Stimulated activated CD8-positive, alpha-beta memory T cell treated with anti-CD3 and anti-CD28 coated beads, Interleukin-4, amount 100 ng/mL, for 48 hours (primary cell): Measurements from ENCODE around the gene TTC22.
"Not testable (repeated sequence)": the region's sequence is repeated elsewhere in the genome, so short reads cannot be mapped to it uniquely, and the experiment has no call there.

Experiments
- DNase-seq: peaks from one replicate; pipeline ENCODE4 v3.0.0-alpha.2; 2020

The TTC22 gene

GRCh38 chr1:54781023-54781723 lies 19.9 kb downstream of the TTC22 start:
- DNase-seq, result no peak

- no peak for DNase-seq
Measured at GRCh38 chr1:54777431-54777830, 23.7 kb downstream of the TTC22 start.

- DNase-seq, result no peak
Measured at GRCh38 chr1:54777011-54777410, 24.1 kb downstream of the TTC22 start.

- not testable (repeated sequence) for DNase-seq
Measured at GRCh38 chr1:54775828-54776721, 25.0 kb downstream of the TTC22 start.

- peak; percentile 46 for DNase-seq
Measured at GRCh38 chr1:54774820-54775498, 26.2 kb downstream of the TTC22 start.

- DNase-seq, result no peak
Measured at GRCh38 chr1:54772951-54773350, 28.2 kb downstream of the TTC22 start.

DNA sequence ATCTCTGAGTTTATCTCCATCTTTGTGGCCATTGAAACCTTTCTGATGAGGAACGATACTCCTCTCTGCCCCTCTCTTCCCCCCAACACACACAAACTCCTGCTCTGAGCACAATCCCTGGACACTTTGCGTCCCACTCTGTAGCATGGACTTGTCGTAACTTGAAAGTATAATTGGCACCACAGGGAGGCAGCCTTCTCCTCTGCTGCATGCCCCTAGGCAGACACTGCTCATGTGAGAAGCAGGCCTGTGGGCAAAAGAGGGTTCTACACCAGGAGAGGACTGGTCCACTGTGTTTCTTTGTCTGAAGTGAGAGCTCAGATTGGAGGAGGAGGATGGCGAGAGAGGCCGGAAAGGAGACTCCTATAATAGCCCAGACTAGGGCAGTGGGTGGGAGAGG lies 33.0 kb downstream of the TTC22 start:
- DNase-seq, result no peak

DNA sequence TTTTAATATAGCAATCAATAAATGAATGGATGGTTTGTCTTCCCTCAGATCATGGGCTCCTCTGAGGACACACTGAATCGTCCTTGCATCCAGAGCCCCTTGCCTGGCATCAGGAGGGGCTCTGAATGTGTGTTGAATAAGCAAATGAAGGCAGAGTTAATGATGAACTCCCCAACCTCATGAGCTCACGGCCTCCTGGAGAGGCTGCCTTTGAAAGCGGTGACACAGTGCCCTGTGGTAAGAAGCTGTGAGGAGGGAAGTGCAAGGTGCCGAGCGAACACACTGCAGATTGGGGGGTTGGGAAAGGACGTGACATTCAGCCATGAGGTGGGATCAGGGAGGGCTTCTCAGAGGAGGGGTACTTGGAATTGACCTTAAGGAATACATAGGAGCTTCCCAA lies 33.6 kb downstream of the TTC22 start:
- DNase-seq, result no peak

GRCh38 chr1:54766726-54767125 lies 34.4 kb downstream of the TTC22 start:
- no peak for DNase-seq

GRCh38 chr1:54764922-54765561 lies 36.1 kb downstream of the TTC22 start:
- no peak for DNase-seq

DNA sequence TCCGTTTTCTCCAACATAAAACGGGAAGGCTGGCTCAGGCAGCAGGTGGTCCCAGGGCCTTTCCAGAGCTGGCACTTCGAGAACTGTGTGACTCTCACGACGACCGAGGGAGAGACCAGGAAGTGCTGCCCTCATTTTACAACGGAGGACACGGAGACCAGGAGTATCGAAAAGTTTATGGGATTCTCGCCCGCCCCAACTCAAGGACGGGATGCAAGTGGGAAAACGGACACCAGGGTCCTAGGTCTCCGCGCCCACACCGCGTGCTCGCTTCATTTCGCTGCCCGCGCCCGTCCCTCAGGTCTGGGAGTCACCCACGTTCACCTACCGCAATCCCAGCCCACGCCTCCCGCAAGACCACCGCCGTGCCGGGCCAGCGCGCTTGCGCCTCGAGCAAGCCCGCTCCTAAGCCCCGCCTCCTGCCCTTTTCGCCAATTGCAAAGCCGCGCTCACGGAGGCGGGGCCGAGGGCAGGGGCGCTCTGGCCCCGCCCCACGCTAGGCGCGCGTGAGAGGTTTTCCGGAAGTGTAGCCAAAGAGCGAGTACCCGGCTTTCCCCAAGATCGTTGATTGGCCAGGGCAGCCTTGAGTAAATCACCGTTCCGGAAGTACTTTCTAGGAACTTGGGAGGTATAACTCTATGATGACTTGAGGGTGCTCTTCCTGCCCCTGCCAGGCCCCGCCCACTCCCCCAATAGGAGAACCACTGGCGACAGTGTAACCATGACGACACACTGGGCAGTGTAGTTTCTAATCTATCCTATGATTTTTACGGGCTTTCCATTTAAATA lies 36.8 kb downstream of the TTC22 start, which contains the start of gene PARS2:
Gene PARS2, minus strand, starts transcription at position 391 of the 789 bp plus-strand sequence. CDS start 5,362 bp downstream, outside the sequence.
- DNase-seq, result peak; percentile 97

- DNase-seq, result no peak
Measured at GRCh38 chr1:54763816-54764132, 37.3 kb downstream of the TTC22 start.

DNA sequence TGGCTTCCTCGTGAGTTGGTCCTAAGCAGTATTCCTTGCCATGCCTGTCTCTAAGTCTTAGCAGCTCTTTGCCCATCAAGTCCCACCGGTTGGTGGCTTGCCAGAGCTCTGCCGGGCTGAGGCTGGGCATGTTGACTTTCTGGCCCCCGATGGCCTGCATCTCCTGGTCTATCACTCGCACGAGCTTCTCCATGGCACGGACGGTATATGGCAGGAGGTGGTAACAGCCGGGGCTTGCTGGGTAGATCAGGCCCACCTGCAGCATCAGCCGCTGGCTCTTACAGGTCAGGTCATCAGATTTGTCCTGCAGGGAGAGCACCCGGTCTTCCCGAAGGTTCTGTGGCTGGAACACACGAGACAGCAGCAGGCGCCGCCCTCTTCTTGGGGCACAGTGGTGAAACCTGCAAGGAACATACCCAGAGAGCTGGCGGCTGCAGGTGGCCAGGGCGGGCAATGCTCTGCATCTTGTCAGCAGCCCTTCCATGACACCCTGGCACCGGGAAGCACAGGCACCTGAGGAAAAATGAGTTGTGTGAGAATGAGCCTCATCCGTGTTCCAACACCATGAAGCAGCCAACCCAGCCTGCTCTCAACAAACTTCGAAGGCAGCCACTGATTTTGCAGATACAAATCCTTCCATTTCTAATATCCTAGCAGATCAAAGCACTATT lies 42.3 kb downstream of the TTC22 start:
- DNase-seq, result no peak

GRCh38 chr1:54757833-54758232 lies 43.3 kb downstream of the TTC22 start:
- no peak for DNase-seq

DNA sequence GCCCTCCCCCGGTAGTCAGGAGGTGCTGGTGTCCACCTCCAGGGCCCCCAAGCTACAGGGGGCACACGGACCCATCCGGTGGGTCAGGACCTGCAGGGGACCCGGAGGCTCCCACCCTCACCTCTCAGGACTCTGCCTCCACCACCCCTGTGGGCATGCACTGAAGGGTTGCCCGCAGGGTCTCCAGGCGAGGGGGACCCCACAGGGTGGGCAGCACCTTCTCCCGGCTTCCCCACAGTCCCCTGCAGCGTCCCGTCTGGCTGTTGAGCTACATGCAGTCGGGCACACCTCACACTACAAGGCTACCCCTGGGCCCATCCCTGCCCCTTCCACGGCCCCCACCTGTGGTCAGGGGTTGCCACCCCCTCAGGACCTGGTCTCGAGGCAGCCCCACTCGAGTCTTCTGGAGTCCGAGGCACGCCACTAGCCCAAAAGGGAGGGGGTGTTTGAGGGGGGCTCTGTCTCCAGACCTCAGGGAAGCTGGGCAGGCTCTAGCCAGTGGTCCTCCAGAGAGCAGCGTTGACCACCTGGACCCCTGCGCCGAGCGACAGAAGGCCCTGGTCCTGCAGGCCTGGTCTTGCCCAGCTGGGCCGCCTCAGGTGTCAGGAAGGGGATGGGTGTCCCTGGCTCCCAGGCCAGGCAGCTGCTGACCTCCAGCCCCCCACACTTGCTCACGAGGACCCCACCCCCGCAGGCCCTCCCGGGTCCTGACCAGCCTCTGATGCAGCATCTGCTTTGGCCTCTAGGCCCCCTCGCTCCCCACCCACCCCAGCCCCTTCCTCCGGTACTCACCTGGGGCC lies 46.4 kb downstream of the TTC22 start:
- DNase-seq, result no peak

GRCh38 chr1:54754045-54754444 lies 47.1 kb downstream of the TTC22 start:
- no peak for DNase-seq

DNA sequence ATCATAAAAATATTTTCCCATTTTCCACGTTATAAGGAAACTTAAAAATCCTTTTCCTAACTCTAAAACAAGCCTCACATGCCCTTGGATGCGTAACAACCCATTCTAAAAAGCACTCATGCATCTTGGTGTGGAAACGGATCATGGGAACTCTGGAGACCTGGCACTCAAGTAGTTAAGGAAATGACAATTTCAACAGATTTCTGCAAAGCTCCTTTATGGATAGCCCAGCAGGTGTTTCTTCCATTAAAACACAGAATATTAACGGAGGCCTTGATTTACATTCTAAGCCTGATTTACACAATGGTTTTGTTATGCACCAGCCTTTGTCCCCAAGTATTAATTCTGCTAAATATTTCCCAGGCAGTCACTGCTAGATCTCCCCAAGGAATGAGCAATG lies 49.7 kb downstream of the TTC22 start:
- DNase-seq, result no peak

DNA sequence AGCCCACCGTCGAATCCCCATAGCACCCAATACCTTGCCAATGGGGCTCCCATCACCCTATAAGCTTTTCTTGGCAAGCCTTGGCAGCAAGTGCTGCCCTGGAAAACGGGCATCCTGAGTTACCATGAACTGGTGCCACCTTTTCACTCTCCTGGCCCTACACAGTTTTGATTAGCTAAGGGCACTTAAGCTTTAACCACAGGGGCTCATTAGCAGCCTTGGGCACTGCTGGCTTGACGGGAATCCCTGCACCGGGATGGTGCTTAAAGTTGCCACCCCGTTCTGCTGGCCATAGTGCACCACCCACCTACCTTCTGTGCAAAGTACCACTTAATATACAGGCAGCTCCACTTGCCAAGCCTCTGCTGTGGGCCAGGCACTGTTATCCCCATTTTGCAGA lies 50.5 kb downstream of the TTC22 start:
- DNase-seq, result no peak

DNA sequence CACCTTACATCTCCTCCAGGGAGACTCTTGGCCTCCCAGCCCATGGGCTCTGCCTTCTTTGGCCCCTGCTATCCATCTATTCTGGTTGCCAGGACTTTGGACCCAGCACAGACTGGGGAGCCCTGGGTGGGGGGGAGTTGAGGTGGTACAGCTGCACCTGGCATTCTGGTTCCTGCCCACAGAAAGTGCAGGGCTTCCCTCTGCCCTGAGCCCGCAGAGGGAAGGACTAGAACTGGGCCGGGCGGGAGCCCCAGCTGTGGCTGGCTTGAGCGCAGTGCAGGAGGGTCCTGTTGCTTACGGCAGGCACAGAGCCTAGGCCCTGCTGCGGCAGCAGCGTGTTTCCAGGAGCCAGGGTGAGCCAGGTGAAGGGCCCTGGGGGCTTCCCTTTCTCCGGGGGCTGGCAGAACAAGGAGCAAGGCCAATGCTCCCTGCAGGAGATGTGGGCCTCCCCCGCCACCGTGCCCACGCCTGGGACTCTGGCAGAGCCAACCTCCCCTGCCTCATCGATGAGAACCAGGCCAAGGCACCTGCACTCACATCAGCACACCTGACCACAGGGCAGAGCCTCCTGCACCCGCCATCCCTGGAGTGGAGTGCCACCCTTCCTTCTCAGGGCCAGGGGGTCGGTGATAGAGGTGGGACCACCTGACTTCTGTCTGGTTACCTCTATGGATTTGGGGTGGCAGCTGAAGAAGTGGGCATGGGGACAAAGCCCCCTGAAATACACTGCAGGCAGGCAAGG lies 52.9 kb downstream of the TTC22 start:
- no peak for DNase-seq

- DNase-seq, result no peak
Measured at GRCh38 chr1:54745864-54746263, 55.3 kb downstream of the TTC22 start.
